Mesendoderm (in vitro differentiated cells): ENCODE measurements around the gene THBS1. TPM values are rescaled to one million over a fixed set of nuclear protein-coding genes. Genes with fewer than 3 reads are reported as not detected.

Source experiments
- DNase-seq: peaks from one replicate; pipeline ENCODE4 v3.0.0; 2013
- H2AK5ac ChIP-seq: 2 replicates; pipeline ENCODE4 v1.6.1; 2013; ENCODE audit warnings: low read length, inconsistent platforms
- H2BK120ac ChIP-seq: 2 replicates; pipeline ENCODE4 v1.6.1; 2013; ENCODE audit warnings: low read depth, mild to moderate bottlenecking, low read length, moderate library complexity, mixed read lengths
- H2BK15ac ChIP-seq: replicated peaks from 2 replicates; pipeline ENCODE4 v1.6.1; 2013; ENCODE audit warnings: low read depth, mild to moderate bottlenecking, moderate library complexity
- H2BK5ac ChIP-seq: 2 replicates; pipeline ENCODE4 v1.6.1; 2013; ENCODE audit warnings: low read length, inconsistent platforms
- H3K18ac ChIP-seq: 2 replicates; pipeline ENCODE4 v1.6.1; 2013; ENCODE audit warnings: mild to moderate bottlenecking, low read length, mixed read lengths
- H3K23ac ChIP-seq: one replicate; pipeline ENCODE4 v1.6.1; 2013; ENCODE audit warnings: low read length
- H3K27ac ChIP-seq: 2 replicates; pipeline ENCODE4 v1.5.1; 2013; ENCODE audit warnings: low read depth, mild to moderate bottlenecking, inconsistent platforms, low read length, moderate library complexity
- H3K27me3 ChIP-seq: 2 replicates; pipeline ENCODE4 v1.6.1; 2013; ENCODE audit warnings: low read length, control low read depth, mild to moderate bottlenecking, inconsistent platforms; ENCODE audit not compliant: insufficient read depth, poor library complexity
- H3K36me3 ChIP-seq: 2 replicates; pipeline ENCODE4 v1.6.1; 2013; ENCODE audit warnings: low read length, inconsistent platforms; ENCODE audit not compliant: control insufficient read depth, insufficient read depth
- H3K4ac ChIP-seq: one replicate; pipeline ENCODE4 v1.6.1; 2013; ENCODE audit warnings: low read depth, mild to moderate bottlenecking, low read length, moderate library complexity
- H3K4me1 ChIP-seq: 2 replicates; pipeline ENCODE4 v1.6.1; 2013; ENCODE audit warnings: low read depth, low read length, inconsistent platforms; ENCODE audit not compliant: control insufficient read depth
- H3K4me2 ChIP-seq: 2 replicates; pipeline ENCODE4 v1.6.1; 2013; ENCODE audit warnings: low read length
- H3K4me3 ChIP-seq: 2 replicates; pipeline ENCODE4 v1.5.1; 2013; ENCODE audit warnings: mild to moderate bottlenecking, low read length
- H3K56ac ChIP-seq: one replicate; pipeline ENCODE4 v1.6.1; 2013; ENCODE audit warnings: low read length
- H3K79me1 ChIP-seq: 2 replicates; pipeline ENCODE4 v1.6.1; 2013; ENCODE audit warnings: low read length, inconsistent platforms
- H3K79me2 ChIP-seq: 2 replicates; pipeline ENCODE4 v1.6.1; 2013; ENCODE audit warnings: mild to moderate bottlenecking, low read length; ENCODE audit not compliant: control insufficient read depth, insufficient read depth
- H3K9ac ChIP-seq: 2 replicates; pipeline ENCODE4 v1.6.1; 2013; ENCODE audit warnings: low read length, inconsistent platforms
- H4K5ac ChIP-seq: one replicate; pipeline ENCODE4 v1.6.1; 2013; ENCODE audit warnings: low read length
- H4K8ac ChIP-seq: one replicate; pipeline ENCODE4 v1.6.1; 2013; ENCODE audit warnings: low read depth, mild to moderate bottlenecking, control low read depth, low read length, moderate library complexity
- WGBS: extraction: QIAGEN DNeasy Blood & Tissue Kit; methylation state at CpG from one replicate; pipeline ENCODE4 v1.1.7; 2013; ENCODE audit warnings: low lambda C conversion rate, missing lambda C conversion rate; ENCODE audit not compliant: insufficient coverage; ENCODE audit errors: extremely low coverage; 5-methylcytosine and 5-hydroxymethylcytosine counted together
- polyA plus RNA-seq, 2 experiments: library from polyadenylated mRNA; stranded (reverse); fragments of 200-250 nt; gene quantifications; one replicate each; pipeline ENCODE4 v1.2.3, GENCODE V29; 2013

The THBS1 gene
- 44.0 TPM for polyA plus RNA-seq (2013, experiment 1 of 2)
- polyA plus RNA-seq (2013, experiment 2 of 2) = 41.5 TPM

DNA sequence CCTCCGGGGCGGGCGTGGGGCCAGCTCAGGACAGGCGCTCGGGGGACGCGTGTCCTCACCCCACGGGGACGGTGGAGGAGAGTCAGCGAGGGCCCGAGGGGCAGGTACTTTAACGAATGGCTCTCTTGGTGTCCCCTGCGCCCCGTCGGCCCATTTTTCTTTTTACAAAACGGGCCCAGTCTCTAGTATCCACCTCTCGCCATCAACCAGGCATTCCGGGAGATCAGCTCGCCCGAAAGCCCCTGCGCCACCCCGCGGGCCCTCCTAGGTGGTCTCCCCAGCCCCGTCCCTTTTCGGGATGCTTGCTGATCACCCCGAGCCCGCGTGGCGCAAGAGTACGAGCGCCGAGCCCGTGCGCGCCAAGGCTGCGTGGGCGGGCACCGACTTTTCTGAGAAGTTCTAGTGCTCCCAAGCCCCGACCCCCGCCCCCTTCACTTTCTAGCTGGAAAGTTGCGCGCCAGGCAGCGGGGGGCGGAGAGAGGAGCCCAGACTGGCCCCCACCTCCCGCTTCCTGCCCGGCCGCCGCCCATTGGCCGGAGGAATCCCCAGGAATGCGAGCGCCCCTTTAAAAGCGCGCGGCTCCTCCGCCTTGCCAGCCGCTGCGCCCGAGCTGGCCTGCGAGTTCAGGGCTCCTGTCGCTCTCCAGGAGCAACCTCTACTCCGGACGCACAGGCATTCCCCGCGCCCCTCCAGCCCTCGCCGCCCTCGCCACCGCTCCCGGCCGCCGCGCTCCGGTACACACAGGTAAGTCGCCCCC is at the start of gene THBS1:
Gene THBS1, plus strand, starts transcription at position 595 of the 757 bp plus-strand sequence. CDS start 779 bp downstream, outside the sequence.
- Histone ChIP-seq H3K79me2 (peaks cover 16% of the 10 kb centered on the region), H3K4me1 (peaks cover 3% of the 10 kb centered on the region), H4K8ac (no peak within 1 kb of the TSS), H3K4me3 (peak within 1 kb of the TSS; percentile 47), H2BK15ac (no peak within 1 kb of the TSS), H2BK5ac (no peak within 1 kb of the TSS), H3K4me2 (peak within 1 kb of the TSS; percentile 83), H2AK5ac (no peak within 1 kb of the TSS), H3K9ac (peak within 1 kb of the TSS; percentile 80), H3K27me3 (no peaks in the 10 kb centered on the region), H3K4ac (peak within 1 kb of the TSS; percentile 70), H3K23ac (no peak within 1 kb of the TSS), H3K79me1 (peaks cover 3% of the 10 kb centered on the region), H3K27ac (peak within 1 kb of the TSS; percentile 66), H3K18ac (peak within 1 kb of the TSS; percentile 88), H3K56ac (peak within 1 kb of the TSS; percentile 90), H2BK120ac (no peak within 1 kb of the TSS), H3K36me3 (peaks cover 2% of the 10 kb centered on the region), H4K5ac (no peak within 1 kb of the TSS)
- peak; percentile 97 for DNase-seq
- WGBS = no CpG with 5 or more reads among the region's 74 CpGs

DNA sequence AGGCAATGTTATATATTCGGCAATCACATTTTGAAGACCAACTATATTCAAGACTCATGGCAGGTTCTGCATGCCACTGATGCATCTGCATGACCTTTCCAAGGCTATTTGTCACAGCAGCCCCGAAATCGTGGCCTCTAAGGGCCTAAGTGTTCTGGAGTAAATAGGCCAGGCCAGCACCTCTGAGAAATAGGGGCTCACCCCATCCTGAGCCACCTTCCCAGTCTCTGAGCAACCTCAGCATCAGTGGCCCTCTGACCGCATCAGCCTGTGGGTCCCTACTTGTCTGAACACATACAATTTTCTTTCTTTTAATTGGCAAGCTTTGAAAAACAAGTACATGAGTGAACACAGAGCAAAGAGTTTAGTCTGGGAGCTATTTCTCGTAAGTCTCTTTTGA is 45.9 kb upstream of the THBS1 start:
- Histone ChIP-seq H3K79me2 (no peaks in the 10 kb centered on the region), H3K27me3 (no peaks in the 10 kb centered on the region), H3K27ac (no peak overlapping the region), H3K9ac (no peak overlapping the region), H3K4me2 (no peak overlapping the region), H3K4ac (no peak overlapping the region), H3K18ac (no peak overlapping the region), H3K4me3 (no peak overlapping the region), H3K79me1 (no peaks in the 10 kb centered on the region), H3K56ac (no peak overlapping the region), H2BK120ac (no peak overlapping the region), H3K23ac (no peak overlapping the region), H2BK15ac (no peak overlapping the region), H2AK5ac (no peak overlapping the region), H4K5ac (no peak overlapping the region), H2BK5ac (no peak overlapping the region), H3K36me3 (no peaks in the 10 kb centered on the region), H4K8ac (no peak overlapping the region), H3K4me1 (peaks cover 3% of the 10 kb centered on the region)
- WGBS = no CpG with 5 or more reads among the region's 5 CpGs
- DNase-seq = no peak

DNA sequence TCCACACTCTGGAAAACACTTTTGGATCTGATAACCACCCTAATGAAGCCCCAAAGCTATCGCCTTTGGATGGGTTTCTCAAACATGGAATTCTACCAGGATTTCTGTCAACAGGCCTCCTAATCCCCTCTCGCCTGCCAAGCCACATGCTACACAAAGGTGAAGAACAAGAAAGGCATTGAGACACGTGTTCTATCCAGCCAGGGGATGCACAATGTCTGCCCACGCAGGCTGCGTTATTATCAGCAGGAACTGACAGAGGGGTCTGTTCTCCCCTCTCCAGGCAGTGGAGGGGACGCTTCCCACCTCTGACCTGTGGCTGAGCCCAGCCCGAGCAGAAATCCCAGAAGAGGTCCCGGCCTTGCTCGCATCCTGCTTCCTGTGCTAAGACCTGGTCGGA is 45.4 kb upstream of the THBS1 start:
- Histone ChIP-seq H3K36me3 (no peaks in the 10 kb centered on the region), H3K23ac (no peak overlapping the region)
- DNase-seq = no peak

DNA sequence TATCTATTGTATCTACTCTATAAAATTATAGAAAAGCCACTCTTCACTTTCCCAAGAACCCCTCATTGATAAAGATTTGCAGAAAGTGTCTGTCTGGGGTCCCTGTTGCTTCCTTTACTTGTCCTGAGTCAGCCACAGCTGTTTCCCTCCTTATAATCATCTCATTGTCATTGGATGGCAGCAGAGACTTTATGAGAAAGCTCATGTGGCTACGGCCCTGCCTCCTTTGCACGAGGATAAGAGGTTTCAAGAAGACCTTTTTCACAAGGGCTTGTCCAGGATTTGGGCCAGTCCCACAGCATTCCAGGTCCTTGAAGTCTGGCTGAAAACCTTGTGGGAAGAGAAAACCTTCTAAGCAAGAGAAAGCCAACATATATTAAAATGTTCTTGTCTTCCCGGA is 41.9 kb upstream of the THBS1 start:
- H3K79me1 ChIP-seq = no peaks in the 10 kb centered on the region

More for the DNA sequence above, 45.4 kb upstream of the THBS1 start:
- Histone ChIP-seq H3K4ac (no peak overlapping the region), H3K56ac (no peak overlapping the region), H3K79me2 (no peaks in the 10 kb centered on the region), H3K79me1 (no peaks in the 10 kb centered on the region), H4K8ac (no peak overlapping the region), H3K27ac (no peak overlapping the region), H3K4me1 (peaks cover 3% of the 10 kb centered on the region), H3K27me3 (no peaks in the 10 kb centered on the region), H3K9ac (no peak overlapping the region), H2AK5ac (no peak overlapping the region), H3K4me2 (no peak overlapping the region), H3K4me3 (no peak overlapping the region), H2BK5ac (no peak overlapping the region), H2BK120ac (no peak overlapping the region), H2BK15ac (no peak overlapping the region), H4K5ac (no peak overlapping the region), H3K18ac (no peak overlapping the region)
- no CpG with 5 or more reads among the region's 10 CpGs for WGBS

DNA sequence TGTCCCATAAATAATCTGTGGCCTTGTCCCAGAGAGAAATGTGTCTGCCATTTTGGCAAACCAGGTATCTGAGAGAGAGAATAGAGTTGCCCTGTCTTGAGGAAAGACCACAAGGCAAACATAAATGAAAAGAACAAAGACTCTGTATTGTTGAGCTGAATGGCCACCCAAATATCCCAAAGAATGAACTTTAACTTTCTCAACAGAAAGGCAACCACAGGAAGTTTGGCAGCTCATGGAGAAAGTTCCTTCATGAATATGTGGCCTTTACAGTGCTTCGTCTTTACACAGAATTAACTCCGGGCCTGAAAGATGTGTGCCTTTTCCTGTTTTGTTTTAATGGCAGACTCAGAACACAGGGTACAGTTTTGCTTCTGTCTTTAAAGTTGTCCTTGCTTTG is 41.4 kb upstream of the THBS1 start:
- Histone ChIP-seq H3K4me3 (no peak overlapping the region), H3K56ac (no peak overlapping the region), H3K4me1 (no peaks in the 10 kb centered on the region), H3K79me1 (no peaks in the 10 kb centered on the region), H3K27ac (no peak overlapping the region), H3K4ac (no peak overlapping the region), H4K5ac (no peak overlapping the region), H2AK5ac (no peak overlapping the region), H2BK5ac (no peak overlapping the region), H3K79me2 (no peaks in the 10 kb centered on the region), H3K9ac (no peak overlapping the region), H3K23ac (no peak overlapping the region), H2BK120ac (no peak overlapping the region), H3K27me3 (no peaks in the 10 kb centered on the region), H3K18ac (no peak overlapping the region), H3K36me3 (no peaks in the 10 kb centered on the region), H4K8ac (no peak overlapping the region), H2BK15ac (no peak overlapping the region), H3K4me2 (no peak overlapping the region)
- WGBS = no CpG with 5 or more reads among the region's 2 CpGs
- no peak for DNase-seq

More for the DNA sequence above, 41.9 kb upstream of the THBS1 start:
- no CpG with 5 or more reads among the region's 3 CpGs for WGBS
- Histone ChIP-seq H3K4me1 (no peaks in the 10 kb centered on the region), H2BK120ac (no peak overlapping the region), H3K18ac (no peak overlapping the region), H3K56ac (no peak overlapping the region), H3K4me2 (no peak overlapping the region), H3K4ac (no peak overlapping the region), H3K27me3 (no peaks in the 10 kb centered on the region), H3K23ac (no peak overlapping the region), H2AK5ac (no peak overlapping the region), H4K8ac (no peak overlapping the region), H2BK5ac (no peak overlapping the region), H3K79me2 (no peaks in the 10 kb centered on the region), H3K36me3 (no peaks in the 10 kb centered on the region), H3K9ac (no peak overlapping the region), H4K5ac (no peak overlapping the region), H3K4me3 (no peak overlapping the region), H2BK15ac (no peak overlapping the region), H3K27ac (no peak overlapping the region)
- DNase-seq = no peak
